CD4-positive, alpha-beta T cell (primary cell): ENCODE results near the gene AHNAK2. TPM values are rescaled to one million over a fixed set of nuclear protein-coding genes. Genes with fewer than 3 reads are reported as not detected.

Experiments
- ATAC-seq: fragments of 200-7000 bp; cut with Tn5 transposase; one replicate; pipeline ENCODE4 v1.10.0; 2022; ENCODE audit warnings: mild to moderate bottlenecking; ENCODE audit not compliant: poor library complexity
- CTCF ChIA-PET: fragments of 350-600 bp; sonication (Branson Sonifier 250); formaldehyde crosslinking; loops from one replicate; lab custom pipeline; 2021; ENCODE audit warnings: antibody characterized with exemption, inconsistent platforms; lab: Charles Lee
- POLR2A ChIA-PET: fragments of 350-600 bp; sonication (Branson Sonifier 250); formaldehyde crosslinking; loops from one replicate; lab custom pipeline; 2021; ENCODE audit warnings: antibody characterized with exemption, inconsistent platforms; lab: Charles Lee
- DNase-seq, 14 experiments: peaks; one replicate each; pipeline ENCODE4 v3.0.0-alpha.2; 2013 to 2020; ENCODE audit warnings: mixed read lengths in 2 of 14
- H3K27ac ChIP-seq, 2 donors: one replicate each; pipeline versions ENCODE4 v1.5.1 to v1.7.0; 2013; ENCODE audit warnings: low read length in 2 of 2, low read depth in 1 of 2, mild to moderate bottlenecking in 1 of 2
- H3K27me3 ChIP-seq, 2 experiments: 1 replicate in 1 of 2; 2 replicates in 1 of 2; pipeline versions ENCODE4 v1.6.1 to v1.7.0; 2013; ENCODE audit warnings: low read length in 2 of 2, control low read depth in 1 of 2, mild to moderate bottlenecking in 1 of 2, moderate library complexity in 1 of 2; ENCODE audit not compliant: insufficient read depth in 2 of 2, control insufficient read depth in 1 of 2
- H3K36me3 ChIP-seq: one replicate; pipeline ENCODE4 v1.6.1; 2013; ENCODE audit warnings: low read length, control low read depth; ENCODE audit not compliant: insufficient read depth
- H3K4me1 ChIP-seq: one replicate; pipeline ENCODE4 v1.6.1; 2013; ENCODE audit warnings: low read length, control low read depth; ENCODE audit not compliant: insufficient read depth
- H3K4me3 ChIP-seq: one replicate; pipeline ENCODE4 v1.5.1; 2013; ENCODE audit warnings: mild to moderate bottlenecking, low read length, moderate library complexity
- H3K9me3 ChIP-seq, 2 experiments: 1 replicate in 1 of 2; 2 replicates in 1 of 2; pipeline versions ENCODE4 v1.6.1 to v1.7.0; 2013; ENCODE audit warnings: low read length in 2 of 2, mild to moderate bottlenecking in 2 of 2, control low read depth in 1 of 2, moderate library complexity in 1 of 2; ENCODE audit not compliant: control insufficient read depth in 1 of 2, insufficient read depth in 1 of 2
- H3K27ac Mint-ChIP-seq: one replicate; pipeline ENCODE4 v1.8.0; 2020; ENCODE audit warnings: mixed read lengths
- H3K27me3 Mint-ChIP-seq: one replicate; pipeline ENCODE4 v1.8.0; 2021; ENCODE audit warnings: mixed read lengths
- H3K36me3 Mint-ChIP-seq: one replicate; pipeline ENCODE4 v1.8.0; 2021; ENCODE audit warnings: low read depth, mixed read lengths
- H3K4me1 Mint-ChIP-seq: one replicate; pipeline ENCODE4 v1.8.0; 2021; ENCODE audit warnings: low read depth, mixed read lengths
- H3K4me3 Mint-ChIP-seq: one replicate; pipeline ENCODE4 v1.8.0; 2020; ENCODE audit warnings: mild to moderate bottlenecking, mixed read lengths
- H3K9me3 Mint-ChIP-seq: one replicate; pipeline ENCODE4 v1.8.0; 2020; ENCODE audit warnings: mixed read lengths
- CTCF ChIP-seq: fragments of 200-600 bp; IDR thresholded peaks from one replicate; pipeline ENCODE4 v1.8.0; 2022; ENCODE audit warnings: antibody characterized with exemption, mild to moderate bottlenecking
- intact Hi-C, 2 experiments: fragments of 100-400 bp; cut with DNase I in 1 of 2; cut with micrococcal nuclease in 1 of 2; formaldehyde crosslinking; loops; one replicate each; pipeline versions ENCODE4 v1.15.1 to v1.9.0; 2023 to 2025; cut with DNase I, micrococcal nuclease
- total RNA-seq, 174 experiments: library from RNA in 2 of 174; stranded (reverse) in 2 of 174; gene quantifications; one replicate each; pipeline ENCODE4 v1.2.3 and lab custom pipeline; 2021 to 2026

The AHNAK2 gene
- total RNA-seq, 2 experiments from 2014 or later = 0.05 TPM; not detected in 1

- intact Hi-C loops = no loop called here
- H3K9me3 ChIP-seq = no peaks in the 10 kb centered on the region
- no peak overlapping the region for H3K4me3 Mint-ChIP-seq
- H3K27me3 ChIP-seq = no peaks in the 10 kb centered on the region
- H3K36me3 Mint-ChIP-seq = no peaks in the 10 kb centered on the region
- ChIA-PET POLR2A (no interaction called here), CTCF (no interaction called here)
- TF ChIP-seq CTCF = no peak
- no peak overlapping the region for H3K4me3 ChIP-seq
- DNase-seq (no peak), ATAC-seq (no peak)
- H3K27me3 Mint-ChIP-seq = peaks cover 7% of the 10 kb centered on the region
- H3K27ac Mint-ChIP-seq = no peak overlapping the region
- no peaks in the 10 kb centered on the region for H3K9me3 Mint-ChIP-seq
- no peaks in the 10 kb centered on the region for H3K4me1 ChIP-seq
- H3K36me3 ChIP-seq = no peaks in the 10 kb centered on the region
- H3K27ac ChIP-seq = no peak overlapping the region
- no peaks in the 10 kb centered on the region for H3K4me1 Mint-ChIP-seq
Observed at GRCh38 chr14:104917993-104918392, 60.2 kb downstream of the AHNAK2 start.

- peaks cover 7% of the 10 kb centered on the region for H3K27me3 Mint-ChIP-seq
- H3K36me3 Mint-ChIP-seq = no peaks in the 10 kb centered on the region
- DNase-seq = no peak
- Histone ChIP-seq H3K4me3 (no peak overlapping the region), H3K36me3 (no peaks in the 10 kb centered on the region), H3K9me3 (peaks cover 0 to 3% of the 10 kb centered on the region in 2 experiments), H3K27ac (no peak overlapping the region), H3K27me3 (no peaks in the 10 kb centered on the region), H3K4me1 (no peaks in the 10 kb centered on the region)
- ChIA-PET CTCF (interaction anchor here (0.5 kb wide), 1 partner anchor 214 kb away, joined by 3 read pairs; no protein-coding TSS in a partner anchor), POLR2A (no interaction called here)
- intact Hi-C loops = no loop called here
- no peak for TF ChIP-seq CTCF
- H3K27ac Mint-ChIP-seq = no peak overlapping the region
- no peaks in the 10 kb centered on the region for H3K4me1 Mint-ChIP-seq
- no peak for ATAC-seq
- H3K9me3 Mint-ChIP-seq = no peaks in the 10 kb centered on the region
- H3K4me3 Mint-ChIP-seq = no peak overlapping the region
Observed at GRCh38 chr14:104917116-104917515, 61.1 kb downstream of the AHNAK2 start.

- no peaks in the 10 kb centered on the region for H3K4me1 ChIP-seq
- H3K27ac ChIP-seq = no peak overlapping the region
- no peak for TF ChIP-seq CTCF
- ChIA-PET POLR2A (no interaction called here), CTCF (no interaction called here)
- Mint-ChIP-seq H3K4me1 (no peaks in the 10 kb centered on the region), H3K27me3 (peaks cover 19% of the 10 kb centered on the region), H3K9me3 (no peaks in the 10 kb centered on the region), H3K36me3 (no peaks in the 10 kb centered on the region), H3K27ac (no peak overlapping the region), H3K4me3 (no peak overlapping the region)
- no peak for ATAC-seq
- intact Hi-C loops = no loop called here
- H3K9me3 ChIP-seq = peaks cover 4 to 8% of the 10 kb centered on the region in 2 experiments
- no peak overlapping the region for H3K4me3 ChIP-seq
- H3K27me3 ChIP-seq = peaks cover 0 to 9% of the 10 kb centered on the region in 2 experiments
- no peak for DNase-seq
- H3K36me3 ChIP-seq = no peaks in the 10 kb centered on the region
Observed at GRCh38 chr14:104913435-104913834, 64.7 kb downstream of the AHNAK2 start.
